ENCODE measurements around the gene ANKH. TPM values are rescaled to one million over a fixed set of nuclear protein-coding genes. Genes with fewer than 3 reads are reported as not detected.

The ANKH gene
- polyA plus RNA-seq, 3 donors: 2.4 to 6.3 (median 3.1) TPM

DNA sequence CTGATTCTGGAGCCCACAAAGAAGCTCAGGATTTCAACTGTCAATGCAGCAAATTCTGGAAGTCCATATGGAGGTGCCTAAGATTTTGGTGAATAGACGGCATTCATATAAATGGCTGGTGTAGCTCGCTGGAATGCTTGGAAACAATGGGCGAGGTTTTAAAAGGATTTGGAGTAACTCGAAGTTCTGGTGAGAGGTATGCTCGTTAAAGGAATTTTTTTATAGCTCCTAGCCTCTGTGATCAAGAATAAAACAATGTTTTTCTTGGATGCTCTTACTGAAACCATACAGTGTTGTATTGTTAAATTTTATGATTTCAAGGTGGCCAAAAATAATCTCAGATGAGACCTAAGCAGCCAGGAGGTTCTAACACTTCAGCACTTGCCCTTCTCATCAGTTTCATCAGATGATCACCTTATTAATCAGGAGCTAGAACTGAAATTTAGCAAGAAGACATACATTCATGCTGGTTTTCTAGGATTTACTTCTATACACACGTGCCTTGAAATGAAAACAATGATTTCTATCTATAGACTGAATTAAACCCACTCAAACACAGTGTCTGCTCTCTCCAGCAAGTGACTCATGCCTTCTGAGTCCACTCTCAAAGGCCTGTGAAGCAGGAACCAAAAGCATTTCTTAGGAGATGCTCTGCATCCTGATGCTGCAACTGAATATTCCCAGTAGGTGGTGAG, 127.8 kb downstream of the ANKH start:
- H3K27ac ChIP-seq (ENCODE audit: low read depth in 1 of 2, low read length in 2 of 2): no peak overlapping the region
- H3K4me3 ChIP-seq (replicated peaks in 1 of 3; ENCODE audit: low read depth in 2 of 3, low read length in 3 of 3): no peak overlapping the region
- Mint-ChIP-seq H3K27ac (peak overlapping the region in 2 of 7 donors; percentile 46 to 68), H3K27me3 (ENCODE audit: low read depth in 3 of 3) (peaks cover 0 to 2% (median 1%) of the 10 kb centered on the region in 3 donors), H3K9me3 (no peaks in the 10 kb centered on the region), H3K4me3 (no peak overlapping the region), H3K4me1 (peaks cover 14% of the 10 kb centered on the region), H3K36me3 (peaks cover 0 to 13% of the 10 kb centered on the region in 2 donors)
- no peak overlapping the region for H3K4me2 ChIP-seq (replicated peaks; ENCODE audit: extremely low read depth, low read length, poor library complexity, severe bottlenecking)
- no peak for DNase-seq
- H3K9ac ChIP-seq (ENCODE audit: insufficient read depth, low read length, poor library complexity, severe bottlenecking): no peak overlapping the region
- no peaks in the 10 kb centered on the region for H3K27me3 ChIP-seq (ENCODE audit: control insufficient read depth in 2 of 2, insufficient read depth in 2 of 2, low read length in 2 of 2)
- TF ChIP-seq, protein P1, sequence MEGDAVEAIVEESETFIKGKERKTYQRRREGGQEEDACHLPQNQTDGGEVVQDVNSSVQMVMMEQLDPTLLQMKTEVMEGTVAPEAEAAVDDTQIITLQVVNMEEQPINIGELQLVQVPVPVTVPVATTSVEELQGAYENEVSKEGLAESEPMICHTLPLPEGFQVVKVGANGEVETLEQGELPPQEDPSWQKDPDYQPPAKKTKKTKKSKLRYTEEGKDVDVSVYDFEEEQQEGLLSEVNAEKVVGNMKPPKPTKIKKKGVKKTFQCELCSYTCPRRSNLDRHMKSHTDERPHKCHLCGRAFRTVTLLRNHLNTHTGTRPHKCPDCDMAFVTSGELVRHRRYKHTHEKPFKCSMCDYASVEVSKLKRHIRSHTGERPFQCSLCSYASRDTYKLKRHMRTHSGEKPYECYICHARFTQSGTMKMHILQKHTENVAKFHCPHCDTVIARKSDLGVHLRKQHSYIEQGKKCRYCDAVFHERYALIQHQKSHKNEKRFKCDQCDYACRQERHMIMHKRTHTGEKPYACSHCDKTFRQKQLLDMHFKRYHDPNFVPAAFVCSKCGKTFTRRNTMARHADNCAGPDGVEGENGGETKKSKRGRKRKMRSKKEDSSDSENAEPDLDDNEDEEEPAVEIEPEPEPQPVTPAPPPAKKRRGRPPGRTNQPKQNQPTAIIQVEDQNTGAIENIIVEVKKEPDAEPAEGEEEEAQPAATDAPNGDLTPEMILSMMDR (IDR thresholded peaks at IDR 0.05): no peak
- no peaks in the 10 kb centered on the region for H3K36me3 ChIP-seq (replicated peaks in 1 of 2; ENCODE audit: control insufficient read depth in 1 of 2, insufficient read depth in 2 of 2, low read length in 2 of 2)
- peaks cover 3 to 13% of the 10 kb centered on the region in 2 donors for H3K4me1 ChIP-seq (ENCODE audit: control insufficient read depth in 1 of 2, insufficient read depth in 2 of 2, low read length in 2 of 2)
- intact Hi-C loops (cut with micrococcal nuclease): no loop called here
- H4K20me1 ChIP-seq (ENCODE audit: insufficient read depth, low read length): no peaks in the 10 kb centered on the region
- no peaks in the 10 kb centered on the region for H3K79me2 ChIP-seq (ENCODE audit: insufficient read depth, low read length)
- 92% methylated on average over 4 of the region's 6 CpGs for WGBS (ENCODE audit: insufficient coverage)
- H2AFZ ChIP-seq (ENCODE audit: insufficient read depth, low read depth, low read length, poor library complexity, severe bottlenecking): no peak overlapping the region
- no peaks in the 10 kb centered on the region for H3K9me3 ChIP-seq (replicated peaks in 1 of 2; ENCODE audit: control insufficient read depth in 1 of 2, insufficient read depth in 1 of 2, low read length in 2 of 2)

DNA sequence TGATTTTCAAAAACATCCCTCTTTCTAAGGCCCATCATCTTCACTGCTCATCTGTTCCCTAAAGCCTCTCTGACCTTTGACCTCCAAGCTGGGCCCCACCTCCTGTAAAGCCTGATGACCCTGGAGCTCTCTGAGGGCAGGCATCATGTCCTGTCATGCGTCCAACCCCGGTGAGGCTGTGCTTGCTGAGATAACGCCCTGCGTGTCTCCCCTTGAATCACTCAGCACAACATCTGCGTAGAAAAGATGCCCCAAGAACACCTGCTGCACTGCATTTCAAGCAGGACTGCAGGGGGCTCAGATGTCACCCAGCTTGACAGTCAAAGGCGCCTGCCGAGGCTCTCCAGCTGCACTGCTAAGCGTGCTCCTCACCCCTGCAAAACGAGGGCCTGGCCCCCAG, 129.1 kb downstream of the ANKH start:
- Histone ChIP-seq H3K27me3 (ENCODE audit: control insufficient read depth in 2 of 2, insufficient read depth in 2 of 2, low read length in 2 of 2) (no peaks in the 10 kb centered on the region), H3K4me2 (replicated peaks; ENCODE audit: extremely low read depth, low read length, poor library complexity, severe bottlenecking) (no peak overlapping the region), H3K79me2 (ENCODE audit: insufficient read depth, low read length) (no peaks in the 10 kb centered on the region), H3K27ac (ENCODE audit: low read depth in 1 of 2, low read length in 2 of 2) (no peak overlapping the region), H3K4me1 (ENCODE audit: control insufficient read depth in 1 of 2, insufficient read depth in 2 of 2, low read length in 2 of 2) (peaks cover 3 to 13% of the 10 kb centered on the region in 2 donors), H2AFZ (ENCODE audit: insufficient read depth, low read depth, low read length, poor library complexity, severe bottlenecking) (no peak overlapping the region), H3K9ac (ENCODE audit: insufficient read depth, low read length, poor library complexity, severe bottlenecking) (no peak overlapping the region), H3K9me3 (replicated peaks in 1 of 2; ENCODE audit: control insufficient read depth in 1 of 2, insufficient read depth in 1 of 2, low read length in 2 of 2) (no peaks in the 10 kb centered on the region), H3K4me3 (replicated peaks in 1 of 3; ENCODE audit: low read depth in 2 of 3, low read length in 3 of 3) (no peak overlapping the region), H3K36me3 (replicated peaks in 1 of 2; ENCODE audit: control insufficient read depth in 1 of 2, insufficient read depth in 2 of 2, low read length in 2 of 2) (no peaks in the 10 kb centered on the region), H4K20me1 (ENCODE audit: insufficient read depth, low read length) (no peaks in the 10 kb centered on the region)
- peaks cover 0 to 6% of the 10 kb centered on the region in 2 donors for H3K36me3 Mint-ChIP-seq
- TF ChIP-seq, protein P1 (IDR thresholded peaks at IDR 0.05): no peak
- H3K4me1 Mint-ChIP-seq: peaks cover 14% of the 10 kb centered on the region
- 88% methylated on average over 9 of the region's 9 CpGs for WGBS (ENCODE audit: insufficient coverage)
- H3K27ac Mint-ChIP-seq: no peak overlapping the region
- no peak overlapping the region for H3K4me3 Mint-ChIP-seq
- intact Hi-C loops (cut with micrococcal nuclease): no loop called here
- H3K9me3 Mint-ChIP-seq: no peaks in the 10 kb centered on the region
- no peak for DNase-seq
- peaks cover 0 to 2% (median 1%) of the 10 kb centered on the region in 3 donors for H3K27me3 Mint-ChIP-seq (ENCODE audit: low read depth in 3 of 3)
